NCI-H1048 (cell line): ENCODE results near the gene ATP5ME.
"Not testable (repeated sequence)": the region's sequence is repeated elsewhere in the genome, so short reads cannot be mapped to it uniquely, and the experiment has no call there.

ENCODE experiments used
- DNase-seq: peaks from one replicate; lab custom pipeline; 2025; lab: John Stamatoyannopoulos, UW

The ATP5ME gene, protein sequence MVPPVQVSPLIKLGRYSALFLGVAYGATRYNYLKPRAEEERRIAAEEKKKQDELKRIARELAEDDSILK

GRCh38 chr4:674172-675035, at the start of gene ATP5ME, which contains the start of gene MYL5:
ATP5ME (minus strand) TSS chr4:674276; CDS start chr4:674247, 29 bp downstream.
MYL5 (plus strand) TSS chr4:674542; CDS start chr4:678027, 3,485 bp downstream.
- peak; percentile 89 for DNase-seq

- no peak for DNase-seq
Measured at GRCh38 chr4:722851-723360, 48.8 kb upstream of the ATP5ME start.

DNA sequence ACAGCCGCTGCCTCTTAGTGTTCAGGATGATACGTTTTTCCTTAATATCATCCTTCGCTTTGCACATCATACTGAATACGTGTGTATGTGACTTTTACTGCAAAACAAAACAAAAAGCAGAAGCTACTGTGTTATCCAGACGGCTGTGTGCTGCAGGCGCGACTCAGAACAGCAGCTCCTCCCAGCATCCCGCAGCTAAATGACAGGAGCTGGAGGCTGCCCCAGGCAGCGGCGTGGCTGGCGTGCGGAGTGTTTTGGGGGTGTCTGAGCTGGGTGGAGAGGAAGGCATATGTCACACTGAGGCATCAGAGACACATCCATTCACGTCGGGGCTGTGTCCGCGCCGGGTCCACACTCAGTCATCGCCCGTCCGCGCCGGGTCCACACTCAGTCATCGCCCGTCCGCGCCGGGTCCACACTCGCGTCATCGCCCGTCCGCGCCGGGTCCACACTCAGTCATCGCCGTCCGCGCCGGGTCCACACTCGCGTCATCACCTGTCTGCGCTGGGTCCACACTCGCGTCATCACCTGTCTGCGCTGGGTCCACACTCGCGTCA, 48.2 kb upstream of the ATP5ME start:
- DNase-seq: no peak

DNA sequence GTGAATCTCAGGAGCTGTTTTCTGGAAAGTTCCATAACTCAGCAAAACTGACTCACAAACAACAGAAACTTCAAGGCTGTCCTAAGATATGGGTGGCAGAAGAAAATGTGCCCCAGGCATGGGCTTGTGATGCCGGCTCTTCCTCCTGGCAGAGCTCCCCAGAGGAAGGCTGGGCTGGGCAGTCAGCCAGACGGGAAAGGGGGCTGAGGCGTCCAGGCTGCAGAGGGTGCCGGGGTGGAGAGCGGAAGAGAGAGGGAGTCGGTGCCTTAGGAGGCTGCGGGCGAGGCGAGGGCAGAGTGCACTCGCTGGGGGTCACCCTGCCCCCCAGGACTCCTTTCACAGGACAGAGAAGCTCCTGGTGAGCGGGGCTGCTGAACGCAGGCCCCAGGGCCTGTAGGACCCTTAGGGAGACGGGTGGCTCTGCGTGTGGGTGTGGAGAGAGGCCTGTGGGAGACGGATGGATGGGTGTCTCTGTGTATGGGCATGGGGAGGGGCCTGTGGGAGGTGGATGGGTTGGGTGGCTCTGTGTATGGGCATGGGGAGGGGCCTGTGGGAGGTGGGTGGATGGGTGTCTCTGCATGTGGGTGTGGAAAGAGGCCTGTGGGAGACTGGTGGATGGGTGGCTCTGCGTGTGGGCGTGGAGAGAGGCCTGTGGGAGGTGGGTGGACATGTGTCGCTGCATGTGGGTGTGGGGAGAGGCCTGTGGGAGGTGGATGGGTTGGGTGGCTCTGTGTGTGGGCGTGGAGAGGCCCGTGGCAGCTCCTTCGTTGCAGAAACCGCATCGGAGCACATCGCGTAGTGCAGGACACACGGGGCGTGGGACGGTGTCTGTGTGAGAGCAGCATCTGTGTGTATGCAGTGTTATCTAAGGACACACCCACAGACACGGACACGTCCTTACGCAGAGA, 47.4 kb upstream of the ATP5ME start:
- DNase-seq: no peak

DNA sequence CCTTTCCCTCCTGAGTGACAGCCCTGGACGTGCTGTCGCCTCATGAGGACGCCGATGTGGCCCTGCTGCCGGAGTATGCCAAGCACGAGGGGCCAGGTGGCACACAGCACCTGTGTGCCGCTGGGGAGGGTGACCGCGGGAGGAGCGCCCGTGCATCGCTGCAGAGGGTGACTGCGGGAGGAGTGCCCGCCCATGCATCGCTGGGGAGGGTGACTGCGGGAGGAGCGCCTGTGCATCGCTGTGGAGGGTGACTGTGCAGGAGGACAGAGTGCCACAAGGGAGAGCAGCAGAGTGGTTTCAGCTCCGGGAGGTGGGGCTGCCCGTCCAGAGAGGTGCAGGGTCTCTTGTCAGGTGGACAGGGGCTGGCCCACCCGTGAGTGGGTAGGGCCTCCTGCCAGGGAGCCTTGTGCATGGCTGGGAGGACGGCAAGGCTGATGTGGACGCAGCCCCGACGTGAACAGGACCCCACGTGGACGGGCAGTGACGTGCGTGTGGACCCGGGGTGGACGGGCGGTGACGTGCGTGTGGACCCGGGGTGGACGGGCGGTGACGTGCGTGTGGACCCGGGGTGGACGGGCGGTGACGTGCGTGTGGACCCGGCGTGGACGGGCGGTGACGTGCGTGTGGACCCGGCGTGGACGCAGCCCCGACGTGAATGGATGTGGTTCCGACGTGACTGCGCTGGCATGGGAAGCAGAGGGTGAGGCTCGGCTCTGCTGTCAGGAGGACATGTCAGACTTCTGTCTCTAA, 46.2 kb upstream of the ATP5ME start:
- DNase-seq: no peak

- DNase-seq: no peak
Measured at GRCh38 chr4:718460-718859, 44.4 kb upstream of the ATP5ME start.

- DNase-seq: no peak
Measured at GRCh38 chr4:717601-718320, 43.7 kb upstream of the ATP5ME start.

- DNase-seq: no peak
Measured at GRCh38 chr4:714087-714486, 40.0 kb upstream of the ATP5ME start.

- DNase-seq: no peak
Measured at GRCh38 chr4:712916-713632, 39.0 kb upstream of the ATP5ME start.

- DNase-seq: no peak
Measured at GRCh38 chr4:712093-712492, 38.0 kb upstream of the ATP5ME start.

DNA sequence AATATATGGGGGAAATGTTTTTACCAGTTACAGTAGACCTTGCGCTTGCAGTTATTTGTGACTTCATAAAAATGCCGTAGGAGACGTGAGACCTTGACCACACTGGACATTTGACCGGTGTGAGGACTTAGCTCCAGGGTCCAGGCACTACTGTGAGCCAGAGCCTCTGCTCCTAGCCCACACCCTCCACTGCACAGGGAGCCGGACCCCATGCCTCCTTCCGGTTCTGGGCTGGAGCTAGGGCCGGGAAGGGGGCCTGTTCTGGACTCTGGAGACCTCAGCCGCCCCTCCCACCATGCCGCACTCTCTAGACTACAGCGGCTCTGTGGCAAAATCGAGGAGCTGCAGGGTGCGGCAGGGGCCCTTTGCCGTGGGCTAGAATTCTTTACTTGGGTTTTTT, 36.8 kb upstream of the ATP5ME start:
- DNase-seq: no peak

DNA sequence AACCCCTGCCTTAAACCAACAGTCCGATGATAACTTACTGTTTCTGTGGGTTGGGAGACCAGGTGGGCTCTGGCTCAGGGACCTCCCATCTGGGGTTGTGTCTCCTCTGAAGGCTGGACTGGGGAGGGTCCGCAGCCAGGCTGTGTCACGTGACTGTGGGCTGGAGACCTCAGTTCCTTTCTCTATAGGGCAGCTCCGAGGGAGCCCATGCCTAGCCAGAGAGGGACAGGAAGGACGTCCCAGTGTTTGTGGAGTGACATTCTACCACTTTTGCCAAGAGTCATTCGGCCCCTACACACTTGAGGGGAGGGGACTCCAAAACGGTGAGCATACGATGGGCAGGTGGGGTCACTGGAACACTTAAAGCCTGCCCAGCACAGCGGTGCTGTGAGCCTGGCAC, 36.0 kb upstream of the ATP5ME start:
- DNase-seq: no peak

- no peak for DNase-seq
Measured at GRCh38 chr4:709348-709747, 35.3 kb upstream of the ATP5ME start.

DNA sequence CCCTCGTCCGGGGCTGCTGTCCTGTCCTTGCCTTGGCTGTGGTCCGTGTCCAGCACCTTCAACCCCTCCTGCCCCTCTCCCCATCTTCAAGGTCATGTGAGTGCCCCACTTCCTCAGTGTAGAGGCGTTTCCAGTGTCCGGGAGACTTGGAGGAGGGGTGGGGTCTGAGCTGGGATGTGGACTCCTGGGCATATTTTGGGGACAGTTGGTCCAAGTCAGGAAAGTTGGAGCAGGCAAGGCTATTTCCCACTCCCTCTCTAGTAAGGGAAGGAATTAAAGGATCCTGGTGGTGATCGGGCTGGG, 34.5 kb upstream of the ATP5ME start:
- no peak for DNase-seq

DNA sequence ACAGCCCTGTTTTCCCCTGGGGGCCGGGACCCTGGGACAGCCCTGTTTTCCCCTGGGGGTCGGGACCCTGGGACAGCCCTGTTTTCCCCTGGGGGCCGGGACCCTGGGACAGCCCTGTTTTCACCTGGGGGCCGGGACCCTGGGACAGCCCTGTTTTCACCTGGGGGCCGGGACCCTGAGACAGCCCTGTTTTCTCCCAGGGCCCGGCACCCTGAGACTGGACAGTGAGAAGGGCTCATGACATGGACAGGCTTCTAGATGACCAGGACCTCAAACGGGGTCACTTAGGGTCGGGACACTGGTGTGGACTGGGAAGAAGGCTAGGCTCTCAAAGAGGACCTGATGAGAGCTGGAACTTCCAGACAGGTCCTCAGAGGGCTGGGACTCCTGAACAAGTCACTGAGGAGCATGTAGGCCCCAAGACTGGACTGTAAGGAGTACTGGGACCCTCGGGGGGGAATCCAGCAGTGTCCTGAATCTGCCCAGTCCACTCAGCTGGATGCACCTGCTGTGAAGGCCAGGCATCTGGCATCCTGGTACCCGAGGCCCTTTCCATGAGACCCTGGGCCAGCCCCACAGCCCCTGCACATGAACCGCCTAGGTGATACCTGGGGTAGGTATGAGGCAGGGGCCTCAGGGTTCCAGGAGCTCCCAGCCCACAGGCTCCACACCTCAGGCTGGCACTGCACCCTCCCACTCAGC, 34.0 kb upstream of the ATP5ME start:
- DNase-seq: no peak

DNA sequence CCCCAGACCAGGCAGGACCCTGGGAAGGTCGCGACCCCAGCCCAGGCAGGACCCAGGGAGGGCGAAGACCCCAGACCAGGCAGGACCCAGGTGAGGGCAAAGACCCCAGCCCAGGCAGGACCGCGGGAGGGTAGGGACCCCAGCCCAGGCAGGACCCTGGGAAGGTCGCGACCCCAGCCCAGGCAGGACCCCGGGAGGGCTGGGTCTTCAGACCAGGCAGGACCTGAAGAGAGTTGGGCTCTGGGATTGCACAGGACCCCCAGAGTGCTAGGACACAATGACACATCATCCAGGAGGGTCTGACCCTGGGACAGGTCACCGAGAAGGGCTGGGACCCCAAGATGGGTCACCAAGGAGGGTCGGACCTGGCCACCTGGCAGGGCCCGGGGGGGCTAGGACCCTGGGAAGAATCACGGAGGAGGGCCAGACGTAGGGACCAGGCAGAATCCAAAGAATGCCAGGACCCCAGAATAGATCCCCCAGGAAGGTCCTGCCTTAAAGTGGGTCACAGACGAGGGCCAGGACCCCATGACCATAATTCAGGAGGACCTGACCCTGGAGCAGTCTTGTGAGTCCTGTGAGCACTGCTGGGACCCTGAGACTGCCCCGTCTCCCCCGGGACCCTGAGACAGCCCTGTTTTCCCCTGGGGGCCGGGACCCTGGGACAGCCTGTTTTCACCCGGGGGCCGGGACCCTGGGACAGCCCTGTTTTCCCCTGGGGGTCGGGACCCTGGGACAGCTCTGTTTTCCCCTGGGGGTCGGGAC, 32.9 kb upstream of the ATP5ME start:
- DNase-seq: no peak

GRCh38 chr4:706083-706633, 32.1 kb upstream of the ATP5ME start:
- DNase-seq: not testable (repeated sequence)

DNA sequence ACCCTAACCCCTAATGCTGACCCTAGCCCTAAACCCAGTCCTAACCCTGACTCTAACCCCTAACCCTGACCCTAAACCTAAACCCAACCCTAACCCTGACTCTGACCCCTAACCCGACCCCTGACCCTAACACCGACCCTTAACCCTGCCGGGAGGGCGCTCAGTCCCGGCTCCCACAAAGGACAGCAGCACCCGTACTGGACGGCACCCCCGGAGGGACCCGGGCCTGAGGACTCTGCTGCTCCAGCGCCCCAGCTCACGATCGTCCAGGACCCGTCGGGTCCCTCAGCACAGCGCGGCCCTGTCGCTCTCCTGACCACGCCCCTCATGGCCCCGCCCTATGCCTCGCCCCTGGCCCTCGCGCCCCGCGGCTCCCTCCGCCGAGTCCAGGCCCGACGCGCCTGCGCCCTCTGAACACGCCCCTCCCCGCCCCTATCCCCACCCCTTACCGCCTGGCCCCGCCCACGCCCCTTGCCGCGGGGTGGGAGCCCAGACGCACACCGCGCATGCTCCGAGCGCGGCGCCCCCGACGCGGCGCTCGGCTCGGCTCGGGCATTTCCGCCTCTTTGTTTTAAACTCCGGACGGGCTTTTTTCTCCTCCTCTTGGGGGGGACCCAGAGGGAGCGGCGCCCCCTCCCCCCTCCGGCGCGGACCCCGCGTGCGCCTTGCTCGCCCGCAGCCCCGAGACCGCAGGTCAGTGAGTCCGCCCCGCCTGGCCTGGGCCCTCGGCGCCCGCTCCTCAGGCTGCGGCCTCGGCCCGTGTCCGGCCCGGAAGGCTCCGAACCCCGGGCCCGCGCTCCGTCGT, 31.4 kb upstream of the ATP5ME start, which contains the start of gene PCGF3:
Gene PCGF3 (plus strand): TSS at position 555 of the 805 bp plus-strand sequence. CDS start 27,849 bp downstream, outside the sequence.
- DNase-seq: peak; percentile 85
